Parathyroid adenoma (tissue), 2 donors: Measurements from ENCODE around the gene BFSP2.
A peak's percentile ranks its signal among the peaks of the same experiment; 100 is the strongest.

Experiments
- H2AFZ ChIP-seq: fragments of 300-600 bp; sonication (generic); one replicate; pipeline ENCODE4 v1.7.0; 2017; ENCODE audit warnings: antibody characterized with exemption, mild to moderate bottlenecking
- H3K27ac ChIP-seq: fragments of 300-600 bp; sonication (generic); one replicate; pipeline ENCODE4 v1.7.0; 2017
- H3K27me3 ChIP-seq: fragments of 300-600 bp; sonication (generic); one replicate; pipeline ENCODE4 v1.7.0; 2017; ENCODE audit warnings: low read length; ENCODE audit not compliant: control insufficient read depth, insufficient read depth
- H3K36me3 ChIP-seq: fragments of 300-600 bp; sonication (generic); one replicate; pipeline ENCODE4 v1.7.0; 2017; ENCODE audit warnings: low read length; ENCODE audit not compliant: control insufficient read depth, insufficient read depth
- H3K4me1 ChIP-seq: fragments of 300-600 bp; sonication (generic); one replicate; pipeline ENCODE4 v1.7.0; 2017; ENCODE audit warnings: control low read depth
- H3K4me2 ChIP-seq: fragments of 300-600 bp; sonication (generic); one replicate; pipeline ENCODE4 v1.7.0; 2017; ENCODE audit warnings: low read length
- H3K4me3 ChIP-seq: fragments of 300-600 bp; sonication (generic); one replicate; pipeline ENCODE4 v1.7.0; 2017; ENCODE audit warnings: low read depth, low read length
- H3K79me2 ChIP-seq: fragments of 300-600 bp; sonication (generic); one replicate; pipeline ENCODE4 v1.7.0; 2017; ENCODE audit warnings: control low read depth
- H3K9ac ChIP-seq: fragments of 300-600 bp; sonication (generic); one replicate; pipeline ENCODE4 v1.7.0; 2017; ENCODE audit warnings: mild to moderate bottlenecking
- H3K9me3 ChIP-seq: fragments of 300-600 bp; sonication (generic); one replicate; pipeline ENCODE4 v1.7.0; 2017; ENCODE audit warnings: low read length; ENCODE audit not compliant: control insufficient read depth
- TF ChIP-seq, protein P1 (sequence below): fragments of 300-600 bp; sonication (generic); IDR thresholded peaks from one replicate; pipeline ENCODE4 v1.7.0; 2017; ENCODE audit warnings: antibody characterized with exemption, mild to moderate bottlenecking
- donor health status: primary hyperparathyroidism.

BFSP2 gene

DNA sequence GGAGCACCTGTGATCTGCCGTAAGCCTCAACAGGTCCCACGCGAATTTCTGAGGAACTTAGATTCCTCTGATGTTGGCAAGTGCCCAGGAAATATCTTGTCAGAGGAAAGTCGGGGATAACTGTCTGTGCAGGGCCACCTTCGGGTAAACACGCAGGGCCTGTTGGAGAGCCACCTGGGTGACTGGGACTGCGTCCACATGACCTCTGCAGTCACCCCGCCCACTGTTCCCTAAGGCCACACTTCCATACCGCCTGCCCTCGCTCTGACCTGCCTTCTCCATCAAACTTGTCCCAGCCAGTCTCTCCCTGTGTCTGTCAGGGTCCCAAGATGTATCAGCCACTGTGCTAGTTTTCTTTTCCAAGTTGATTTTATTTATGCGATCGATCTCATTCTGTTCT is 28.7 kb downstream of the BFSP2 start:
- Histone ChIP-seq H2AFZ (no peak overlapping the region), H3K4me2 (no peak overlapping the region), H3K9me3 (no peaks in the 10 kb centered on the region), H3K27ac (no peak overlapping the region), H3K36me3 (no peaks in the 10 kb centered on the region), H3K79me2 (no peaks in the 10 kb centered on the region), H3K4me1 (no peaks in the 10 kb centered on the region), H3K4me3 (no peak overlapping the region), H3K27me3 (no peaks in the 10 kb centered on the region), H3K9ac (no peak overlapping the region)
- TF ChIP-seq, protein P1, sequence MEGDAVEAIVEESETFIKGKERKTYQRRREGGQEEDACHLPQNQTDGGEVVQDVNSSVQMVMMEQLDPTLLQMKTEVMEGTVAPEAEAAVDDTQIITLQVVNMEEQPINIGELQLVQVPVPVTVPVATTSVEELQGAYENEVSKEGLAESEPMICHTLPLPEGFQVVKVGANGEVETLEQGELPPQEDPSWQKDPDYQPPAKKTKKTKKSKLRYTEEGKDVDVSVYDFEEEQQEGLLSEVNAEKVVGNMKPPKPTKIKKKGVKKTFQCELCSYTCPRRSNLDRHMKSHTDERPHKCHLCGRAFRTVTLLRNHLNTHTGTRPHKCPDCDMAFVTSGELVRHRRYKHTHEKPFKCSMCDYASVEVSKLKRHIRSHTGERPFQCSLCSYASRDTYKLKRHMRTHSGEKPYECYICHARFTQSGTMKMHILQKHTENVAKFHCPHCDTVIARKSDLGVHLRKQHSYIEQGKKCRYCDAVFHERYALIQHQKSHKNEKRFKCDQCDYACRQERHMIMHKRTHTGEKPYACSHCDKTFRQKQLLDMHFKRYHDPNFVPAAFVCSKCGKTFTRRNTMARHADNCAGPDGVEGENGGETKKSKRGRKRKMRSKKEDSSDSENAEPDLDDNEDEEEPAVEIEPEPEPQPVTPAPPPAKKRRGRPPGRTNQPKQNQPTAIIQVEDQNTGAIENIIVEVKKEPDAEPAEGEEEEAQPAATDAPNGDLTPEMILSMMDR: no peak

DNA sequence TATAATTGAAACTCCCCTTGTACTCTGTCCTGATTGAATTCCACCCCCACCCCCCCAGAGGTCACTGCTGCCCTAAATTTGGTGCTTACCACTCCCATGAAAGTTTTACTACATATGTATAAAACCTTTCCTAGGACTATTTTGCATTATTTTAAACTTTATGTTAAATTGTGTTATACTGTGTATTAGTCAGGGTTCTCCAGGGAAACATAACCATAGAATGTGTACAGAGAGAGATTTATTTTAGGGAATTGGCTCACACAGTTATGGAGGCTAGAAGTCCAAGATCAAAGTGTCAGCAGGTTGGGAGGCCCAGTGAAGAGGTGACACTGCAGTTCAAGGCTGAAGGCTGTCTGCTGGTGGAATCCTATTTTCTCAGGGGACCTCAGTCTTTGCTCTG is 29.2 kb downstream of the BFSP2 start:
- H3K4me3 ChIP-seq: no peak overlapping the region
- H3K27ac ChIP-seq: no peak overlapping the region
- TF ChIP-seq, protein P1: no peak

DNA sequence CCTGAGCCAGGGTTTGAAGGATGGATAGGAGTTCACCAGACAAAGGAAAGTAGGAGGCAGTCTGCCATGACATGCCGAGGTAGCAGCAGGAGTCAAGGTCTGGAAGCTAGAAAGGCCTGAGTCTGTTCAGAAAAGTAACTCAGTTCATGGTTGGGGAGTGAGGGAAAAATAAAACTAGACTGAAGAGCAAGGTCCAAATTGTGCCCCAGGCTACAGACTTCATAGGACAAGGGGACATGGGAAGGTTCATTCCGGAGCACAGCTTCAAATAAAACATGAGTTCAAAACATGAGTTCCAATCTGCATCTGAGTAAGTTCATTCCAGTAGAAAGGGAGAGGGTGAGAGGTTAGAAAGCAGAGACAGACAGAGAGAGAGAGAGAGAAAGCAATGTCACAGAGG is 39.7 kb downstream of the BFSP2 start:
- H3K4me3 ChIP-seq: no peak overlapping the region
- no peak overlapping the region for H3K9ac ChIP-seq
- H2AFZ ChIP-seq: no peak overlapping the region
- H3K9me3 ChIP-seq: no peaks in the 10 kb centered on the region
- no peaks in the 10 kb centered on the region for H3K27me3 ChIP-seq
- H3K27ac ChIP-seq: no peak overlapping the region
- no peaks in the 10 kb centered on the region for H3K79me2 ChIP-seq
- TF ChIP-seq, protein P1: no peak
- no peaks in the 10 kb centered on the region for H3K36me3 ChIP-seq
- H3K4me2 ChIP-seq: no peak overlapping the region
- H3K4me1 ChIP-seq: peaks cover 5% of the 10 kb centered on the region

More for the DNA sequence above, 29.2 kb downstream of the BFSP2 start:
- H3K9ac ChIP-seq: no peak overlapping the region
- H3K4me2 ChIP-seq: no peak overlapping the region
- no peaks in the 10 kb centered on the region for H3K9me3 ChIP-seq
- no peaks in the 10 kb centered on the region for H3K36me3 ChIP-seq
- no peaks in the 10 kb centered on the region for H3K27me3 ChIP-seq
- H2AFZ ChIP-seq: no peak overlapping the region
- no peaks in the 10 kb centered on the region for H3K79me2 ChIP-seq
- no peaks in the 10 kb centered on the region for H3K4me1 ChIP-seq

DNA sequence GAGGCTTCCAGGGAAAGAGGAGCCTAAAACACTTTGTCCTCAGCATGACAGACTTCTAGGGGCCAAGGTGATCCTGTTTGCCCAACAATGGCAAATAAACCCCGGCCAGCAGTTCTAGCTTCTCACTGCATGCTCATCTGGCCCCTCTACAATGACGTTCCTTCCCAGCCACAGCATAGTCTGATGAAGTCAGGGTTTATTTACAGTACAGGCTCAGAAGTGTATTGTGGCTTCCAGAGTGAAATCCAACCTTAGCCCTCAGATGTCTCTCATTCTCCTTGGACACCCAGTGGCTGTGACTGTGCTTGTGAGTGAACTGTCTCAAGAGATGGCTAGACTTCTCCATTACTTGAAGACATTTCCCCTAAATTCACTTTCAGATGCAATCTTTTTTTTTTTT is 40.8 kb downstream of the BFSP2 start:
- H3K36me3 ChIP-seq: no peaks in the 10 kb centered on the region
- no peak overlapping the region for H3K4me3 ChIP-seq
- H3K27ac ChIP-seq: no peak overlapping the region
- H3K9me3 ChIP-seq: no peaks in the 10 kb centered on the region
- H3K79me2 ChIP-seq: no peaks in the 10 kb centered on the region
- no peak overlapping the region for H3K4me2 ChIP-seq
- peak overlapping the region; percentile 25 for H2AFZ ChIP-seq
- H3K4me1 ChIP-seq: peaks cover 5% of the 10 kb centered on the region
- no peak overlapping the region for H3K9ac ChIP-seq
- TF ChIP-seq, protein P1: no peak
- no peaks in the 10 kb centered on the region for H3K27me3 ChIP-seq

DNA sequence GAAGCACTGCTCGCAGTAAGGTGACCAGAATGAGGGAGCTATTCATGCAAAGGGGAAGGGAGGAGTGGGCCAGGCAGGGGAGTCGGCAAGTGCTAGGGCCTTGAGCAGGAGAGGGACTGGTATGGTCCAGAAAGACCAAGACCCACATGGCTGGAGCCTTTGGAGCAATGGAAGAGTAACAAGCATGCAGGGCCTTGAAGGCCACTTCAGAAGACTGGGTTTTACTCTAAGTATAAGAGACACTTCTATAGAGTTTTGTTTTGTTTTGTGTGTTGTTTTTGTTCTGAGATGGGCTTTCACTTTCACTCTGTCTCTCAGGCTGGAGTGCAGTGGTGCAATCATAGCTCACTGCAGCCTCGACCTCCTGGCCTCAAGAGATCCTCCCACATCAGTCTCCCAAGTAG is 42.0 kb downstream of the BFSP2 start:
- TF ChIP-seq, protein P1: no peak
- no peak overlapping the region for H3K27ac ChIP-seq

More for the DNA sequence above, 42.0 kb downstream of the BFSP2 start:
- peak overlapping the region; percentile 50 for H2AFZ ChIP-seq
- no peak overlapping the region for H3K9ac ChIP-seq
- no peak overlapping the region for H3K4me3 ChIP-seq
- H3K36me3 ChIP-seq: no peaks in the 10 kb centered on the region
- H3K9me3 ChIP-seq: no peaks in the 10 kb centered on the region
- no peak overlapping the region for H3K4me2 ChIP-seq
- no peaks in the 10 kb centered on the region for H3K79me2 ChIP-seq
- H3K4me1 ChIP-seq: peaks cover 5% of the 10 kb centered on the region
- no peaks in the 10 kb centered on the region for H3K27me3 ChIP-seq
